Brain microvascular endothelial cell (primary cell): ENCODE results near the gene PLA2G4B.

Experiments
- DNase-seq: peaks from one replicate; pipeline ENCODE4 v3.0.0-alpha.2; 2020
- H3K27ac ChIP-seq: fragments of 250-450 bp; sonication (Bioruptor Pico); 2 replicates; pipeline ENCODE4 v1.5.1; 2020; ENCODE audit warnings: mild to moderate bottlenecking, moderate library complexity
- H3K27me3 ChIP-seq: fragments of 250-450 bp; sonication (Bioruptor Pico); replicated peaks from 2 replicates; pipeline ENCODE4 v1.5.1; 2020; ENCODE audit warnings: mild to moderate bottlenecking
- H3K36me3 ChIP-seq: fragments of 250-450 bp; sonication (Bioruptor Pico); replicated peaks from 2 replicates; pipeline ENCODE4 v1.5.1; 2020; ENCODE audit warnings: mild to moderate bottlenecking
- H3K4me3 ChIP-seq: 2 replicates; pipeline ENCODE4 v1.5.1; 2011; ENCODE audit warnings: low read depth, mild to moderate bottlenecking, control low read depth, low read length, moderate library complexity
- in situ Hi-C: cut with HindIII; loops from 2 replicates; pipeline ENCODE4 v1.10.0; 2017; ENCODE audit warnings: low sequenced_read_pairs, low pct_ligation_motif_present
- TF ChIP-seq, protein P1 (sequence below): IDR thresholded peaks from 2 replicates; pipeline ENCODE4 v1.5.1; 2011; ENCODE audit warnings: low read depth, mild to moderate bottlenecking, moderate library complexity, low read length, control low read depth, inconsistent platforms; ENCODE audit errors: missing control alignments

The PLA2G4B gene

DNA sequence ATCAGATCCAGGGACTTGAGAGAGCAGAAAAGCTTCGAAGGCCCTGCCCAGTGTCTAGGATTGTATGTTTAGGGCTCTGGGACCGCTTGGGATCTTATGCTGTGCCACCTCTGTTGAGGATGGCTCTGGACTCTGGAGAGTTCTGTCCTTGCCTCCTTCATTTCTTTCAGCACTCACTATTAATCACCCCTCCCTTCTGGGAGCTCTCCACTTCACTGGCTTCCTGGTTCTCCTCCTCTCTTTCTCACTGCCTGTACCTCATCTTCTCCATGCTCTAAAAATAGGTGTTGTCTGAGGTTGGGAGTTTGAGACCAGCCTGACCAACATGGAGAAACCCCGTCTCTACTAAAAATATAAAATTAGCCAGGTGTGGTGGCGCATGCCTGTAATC is 47.1 kb upstream of the PLA2G4B start:
- in situ Hi-C loops = no loop called here
- no peaks in the 10 kb centered on the region for H3K27me3 ChIP-seq
- H3K4me3 ChIP-seq = no peak overlapping the region
- H3K36me3 ChIP-seq = no peaks in the 10 kb centered on the region
- TF ChIP-seq, protein P1, sequence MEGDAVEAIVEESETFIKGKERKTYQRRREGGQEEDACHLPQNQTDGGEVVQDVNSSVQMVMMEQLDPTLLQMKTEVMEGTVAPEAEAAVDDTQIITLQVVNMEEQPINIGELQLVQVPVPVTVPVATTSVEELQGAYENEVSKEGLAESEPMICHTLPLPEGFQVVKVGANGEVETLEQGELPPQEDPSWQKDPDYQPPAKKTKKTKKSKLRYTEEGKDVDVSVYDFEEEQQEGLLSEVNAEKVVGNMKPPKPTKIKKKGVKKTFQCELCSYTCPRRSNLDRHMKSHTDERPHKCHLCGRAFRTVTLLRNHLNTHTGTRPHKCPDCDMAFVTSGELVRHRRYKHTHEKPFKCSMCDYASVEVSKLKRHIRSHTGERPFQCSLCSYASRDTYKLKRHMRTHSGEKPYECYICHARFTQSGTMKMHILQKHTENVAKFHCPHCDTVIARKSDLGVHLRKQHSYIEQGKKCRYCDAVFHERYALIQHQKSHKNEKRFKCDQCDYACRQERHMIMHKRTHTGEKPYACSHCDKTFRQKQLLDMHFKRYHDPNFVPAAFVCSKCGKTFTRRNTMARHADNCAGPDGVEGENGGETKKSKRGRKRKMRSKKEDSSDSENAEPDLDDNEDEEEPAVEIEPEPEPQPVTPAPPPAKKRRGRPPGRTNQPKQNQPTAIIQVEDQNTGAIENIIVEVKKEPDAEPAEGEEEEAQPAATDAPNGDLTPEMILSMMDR = no peak
- H3K27ac ChIP-seq = peak overlapping the region; percentile 64
- no peak for DNase-seq

DNA sequence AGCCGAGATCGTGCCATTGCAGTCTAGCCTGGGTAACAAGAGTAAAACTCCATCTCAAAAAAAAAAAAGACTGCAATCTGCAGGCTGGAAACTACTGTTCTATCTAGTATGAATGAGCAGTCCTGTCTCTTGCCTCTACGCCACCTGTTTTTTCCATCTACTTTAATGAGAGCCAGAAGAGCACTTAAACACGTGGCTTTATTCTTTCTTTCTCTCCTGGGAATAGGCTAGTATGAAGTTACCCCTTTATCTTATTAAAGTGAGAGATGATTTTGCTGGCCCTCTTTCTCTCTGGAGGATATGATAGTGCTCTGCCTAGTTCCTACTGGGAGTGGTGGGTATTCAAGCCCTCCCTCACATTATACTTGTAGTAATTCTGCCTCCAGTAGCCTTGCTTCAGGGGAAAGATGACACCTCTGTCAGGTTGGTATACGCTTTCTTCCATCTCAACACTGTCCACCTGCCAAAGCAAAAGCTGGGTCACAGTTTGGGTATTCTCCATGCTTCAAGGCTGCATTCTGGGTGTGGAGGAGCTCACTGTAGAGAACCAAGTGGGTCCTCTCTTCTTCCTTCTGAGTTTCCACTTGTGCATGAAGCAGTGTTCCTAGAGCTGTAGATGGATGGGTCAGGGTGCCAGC is 46.5 kb upstream of the PLA2G4B start:
- H3K27ac ChIP-seq = no peak overlapping the region
- no peak overlapping the region for H3K4me3 ChIP-seq
- TF ChIP-seq, protein P1 = no peak
- H3K27me3 ChIP-seq = no peaks in the 10 kb centered on the region
- in situ Hi-C loops = no loop called here
- no peaks in the 10 kb centered on the region for H3K36me3 ChIP-seq
- DNase-seq = no peak

DNA sequence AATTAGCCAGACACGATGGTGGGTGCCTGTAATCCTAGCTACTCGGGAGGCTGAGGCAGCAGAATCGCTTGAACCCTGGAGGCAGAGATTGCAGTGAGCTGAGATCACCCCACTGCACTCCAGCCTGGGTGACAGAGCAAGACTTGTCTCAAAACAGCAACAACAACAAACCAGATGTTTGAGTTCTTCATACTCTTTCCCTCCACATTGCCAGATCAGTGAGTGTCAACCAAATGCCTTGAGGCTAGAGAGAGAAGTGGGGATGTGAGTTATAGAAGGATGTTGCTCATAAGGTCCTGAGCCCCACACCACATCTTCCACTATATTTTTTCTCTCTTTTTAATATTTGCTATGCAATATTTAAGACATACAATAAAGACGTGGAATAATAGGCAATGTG is 44.6 kb upstream of the PLA2G4B start:
- TF ChIP-seq, protein P1 = no peak
- Histone ChIP-seq H3K27ac (no peak overlapping the region), H3K4me3 (no peak overlapping the region), H3K27me3 (no peaks in the 10 kb centered on the region), H3K36me3 (no peaks in the 10 kb centered on the region)
- DNase-seq = no peak
- in situ Hi-C loops = no loop called here

DNA sequence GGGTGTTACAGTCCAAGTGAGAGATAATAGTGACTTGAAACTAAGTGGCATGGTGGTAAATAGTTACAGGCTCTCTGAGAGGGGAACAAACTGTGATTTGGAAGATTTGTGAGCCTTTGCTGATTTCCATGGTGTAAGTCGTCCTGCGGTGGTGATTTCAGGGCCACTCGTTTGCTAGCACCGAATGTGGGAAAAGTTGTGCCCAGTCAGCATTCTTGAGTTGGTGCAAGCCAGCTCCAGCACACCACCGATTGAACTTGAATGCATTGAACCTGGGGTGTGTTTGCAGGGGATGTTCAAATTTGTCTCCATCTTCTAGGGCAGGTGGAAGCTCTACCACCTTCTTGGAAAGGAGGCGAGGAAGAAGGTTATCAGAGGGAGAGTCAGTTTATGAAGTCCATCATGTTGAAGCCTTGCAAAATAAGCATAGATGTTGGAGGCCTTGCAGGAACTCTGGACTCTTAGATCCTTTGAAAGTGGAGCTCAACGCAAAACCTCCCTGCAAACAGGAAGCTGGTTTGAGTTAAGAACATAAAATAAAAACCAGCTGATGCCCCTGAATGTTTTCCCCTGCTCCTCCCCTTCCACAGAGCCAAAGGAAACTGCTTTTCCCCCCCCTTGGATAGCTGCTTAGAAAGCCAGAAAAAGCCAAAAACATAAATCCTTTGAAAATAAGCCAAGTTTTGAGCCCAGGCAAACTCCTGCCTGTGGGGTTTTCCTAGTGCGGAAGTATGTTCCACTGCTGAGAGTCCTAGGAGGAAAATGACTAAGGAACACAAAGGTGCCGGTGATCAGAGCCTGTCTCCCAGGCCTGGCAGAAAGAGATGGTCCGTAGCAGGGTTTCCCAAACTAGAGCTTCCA is 42.4 kb upstream of the PLA2G4B start:
- Histone ChIP-seq H3K4me3 (no peak overlapping the region), H3K27ac (no peak overlapping the region), H3K36me3 (peaks cover 7% of the 10 kb centered on the region), H3K27me3 (no peaks in the 10 kb centered on the region)
- DNase-seq = no peak
- TF ChIP-seq, protein P1 = no peak
- in situ Hi-C loops = no loop called here

DNA sequence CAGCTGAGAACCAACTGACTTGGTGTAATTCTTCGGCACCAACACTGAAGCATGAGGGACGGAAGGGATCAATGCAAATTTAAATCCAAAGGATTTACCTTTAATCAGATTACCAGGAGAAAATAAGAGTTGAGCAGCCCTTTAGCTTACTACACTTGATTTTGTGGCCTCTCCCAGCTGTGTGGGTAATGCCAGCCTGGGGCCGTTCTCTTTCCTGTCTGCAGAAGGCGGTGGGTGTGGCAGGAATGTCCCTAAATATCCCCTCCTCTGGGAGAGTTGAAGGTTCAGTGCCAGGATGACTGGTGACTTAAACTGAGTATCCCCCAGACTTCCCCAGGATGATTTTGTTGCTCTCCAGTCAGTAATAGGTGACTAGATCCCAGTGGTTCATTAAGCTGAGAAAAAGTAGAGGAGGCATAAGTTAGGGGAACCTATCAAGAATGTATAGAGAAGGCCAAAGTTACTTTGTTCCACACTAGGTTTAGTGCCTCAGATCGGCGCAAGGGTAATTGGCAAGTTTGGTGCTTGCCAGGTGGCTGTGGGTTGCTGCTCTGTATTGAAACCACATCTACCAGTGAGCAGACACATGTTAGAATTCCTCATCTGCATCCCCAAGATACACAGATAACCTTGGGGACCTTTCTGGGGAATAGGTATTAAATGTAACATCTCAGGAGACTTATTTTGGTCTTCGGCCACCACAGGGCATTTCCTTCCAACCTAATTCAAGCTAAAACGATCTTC is 41.3 kb upstream of the PLA2G4B start:
- no peak for DNase-seq
- in situ Hi-C loops = no loop called here
- H3K27me3 ChIP-seq = no peaks in the 10 kb centered on the region
- TF ChIP-seq, protein P1 = no peak
- H3K36me3 ChIP-seq = peaks cover 7% of the 10 kb centered on the region
- no peak overlapping the region for H3K27ac ChIP-seq
- H3K4me3 ChIP-seq = no peak overlapping the region
